ENCODE measurements around the gene ACTN4. TPM values are rescaled to one million over a fixed set of nuclear protein-coding genes. Genes with fewer than 3 reads are reported as not detected.

ACTN4 gene
- total and polyA plus RNA-seq, 2 of the 4 experiments (the other 2 are of a cell fraction) = 541 to 659 TPM

- Histone ChIP-seq H3K36me3 (ENCODE audit: control insufficient read depth, insufficient read depth, low read length) (no peaks in the 10 kb centered on the region), H2AK9ac (replicated peaks; ENCODE audit: low read depth, low read length, poor library complexity) (no peak overlapping the region), H3K4me3 (ENCODE audit: insufficient read depth, low read depth, low read length) (no peak overlapping the region), H3K4ac (ENCODE audit: low read depth, low read length) (no peak overlapping the region), H4K5ac (ENCODE audit: low read depth, low read length) (no peak overlapping the region), H4K8ac (ENCODE audit: low read depth in 2 of 2, low read length in 2 of 2) (no peak overlapping the region), H3K9ac (ENCODE audit: low read depth, low read length) (no peak overlapping the region), H2AFZ (replicated peaks; ENCODE audit: low read length, poor library complexity) (no peak overlapping the region), H2BK20ac (ENCODE audit: low read depth, low read length) (no peak overlapping the region), H3K18ac (ENCODE audit: low read depth, low read length) (no peak overlapping the region), H3K9me1 (ENCODE audit: insufficient read depth, low read length) (no peaks in the 10 kb centered on the region), H3K27me3 (ENCODE audit: control insufficient read depth, insufficient read depth, low read length) (no peaks in the 10 kb centered on the region; the same call in 1 of the 2 replicates), H3K4me2 (ENCODE audit: low read depth, low read length) (no peak overlapping the region), H4K20me1 (ENCODE audit: insufficient read depth, low read length) (no peaks in the 10 kb centered on the region), H3K56ac (ENCODE audit: extremely low read depth, insufficient read depth, low read length) (no peak overlapping the region), H3K9me3 (ENCODE audit: control insufficient read depth, insufficient read depth, low read length) (no peaks in the 10 kb centered on the region), H2BK5ac (ENCODE audit: low read depth, low read length, poor library complexity, severe bottlenecking) (no peak overlapping the region), H2AK5ac (ENCODE audit: low read depth, low read length) (no peak overlapping the region), H2BK120ac (ENCODE audit: low read depth, low read length) (no peak overlapping the region), H4K91ac (ENCODE audit: insufficient read depth, low read depth, low read length) (no peak overlapping the region), H3K79me1 (ENCODE audit: low read depth in 1 of 2, low read length in 2 of 2) (no peaks in the 10 kb centered on the region), H3K14ac (replicated peaks; ENCODE audit: low read depth, low read length) (no peak overlapping the region), H3K27ac (ENCODE audit: insufficient read depth, low read length) (no peak overlapping the region), H3K23ac (ENCODE audit: low read depth, low read length) (no peak overlapping the region), H3K4me1 (ENCODE audit: control insufficient read depth, insufficient read depth, low read length) (no peaks in the 10 kb centered on the region), H2BK15ac (ENCODE audit: low read depth, low read length) (no peak overlapping the region)
- ChIA-PET CTCF (no interaction called here), POLR2A (ENCODE audit: unreplicated experiment) (no interaction called here)
- dilution Hi-C loops (cut with HindIII; ENCODE audit: low sequenced_read_pairs, unreplicated experiment) (no loop called here), intact Hi-C loops (cut with micrococcal nuclease) (no loop called here), in situ Hi-C loops (cut with MboI; ENCODE audit: low sequenced_read_pairs) (loop anchor here (25.0 kb wide), 1 partner anchor 170 kb away; the partner anchor contains the start of gene CCER2)
- DNase-seq (no peak), ATAC-seq (ENCODE audit: low read depth) (no peak)
- BruUV-seq (replicated peaks) = no TSS peak
- no peak for TF ChIP-seq MXI1 (IDR thresholded peaks at IDR 0.05; ENCODE audit: borderline replicate concordance, low read depth, low read length)
- TF ChIP-seq POLR2A (IDR thresholded peaks at IDR 0.05; ENCODE audit: low read depth, low read length) = no peak
- TF ChIP-seq MAFK (IDR thresholded peaks at IDR 0.05; ENCODE audit: low read depth, low read length) = no peak
- no peak for TF ChIP-seq RFX5 (IDR thresholded peaks at IDR 0.05; ENCODE audit: low read depth, low read length)
- TF ChIP-seq, protein P1, sequence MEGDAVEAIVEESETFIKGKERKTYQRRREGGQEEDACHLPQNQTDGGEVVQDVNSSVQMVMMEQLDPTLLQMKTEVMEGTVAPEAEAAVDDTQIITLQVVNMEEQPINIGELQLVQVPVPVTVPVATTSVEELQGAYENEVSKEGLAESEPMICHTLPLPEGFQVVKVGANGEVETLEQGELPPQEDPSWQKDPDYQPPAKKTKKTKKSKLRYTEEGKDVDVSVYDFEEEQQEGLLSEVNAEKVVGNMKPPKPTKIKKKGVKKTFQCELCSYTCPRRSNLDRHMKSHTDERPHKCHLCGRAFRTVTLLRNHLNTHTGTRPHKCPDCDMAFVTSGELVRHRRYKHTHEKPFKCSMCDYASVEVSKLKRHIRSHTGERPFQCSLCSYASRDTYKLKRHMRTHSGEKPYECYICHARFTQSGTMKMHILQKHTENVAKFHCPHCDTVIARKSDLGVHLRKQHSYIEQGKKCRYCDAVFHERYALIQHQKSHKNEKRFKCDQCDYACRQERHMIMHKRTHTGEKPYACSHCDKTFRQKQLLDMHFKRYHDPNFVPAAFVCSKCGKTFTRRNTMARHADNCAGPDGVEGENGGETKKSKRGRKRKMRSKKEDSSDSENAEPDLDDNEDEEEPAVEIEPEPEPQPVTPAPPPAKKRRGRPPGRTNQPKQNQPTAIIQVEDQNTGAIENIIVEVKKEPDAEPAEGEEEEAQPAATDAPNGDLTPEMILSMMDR (conservative IDR thresholded peaks at IDR 0.05; ENCODE audit: low read depth, low read length) = no peak
- TF ChIP-seq FOS (IDR thresholded peaks at IDR 0.05; ENCODE audit: low read depth, low read length) = no peak
- WGBS, 2 experiments (ENCODE audit: extremely low coverage in 2 of 2, insufficient read length in 1 of 2) = 98% methylated on average over 6 of the region's 9 CpGs; no CpG with 5 or more reads in 1 of the 2 experiments
Measured at GRCh38 chr19:38742296-38742695, 94.8 kb downstream of the ACTN4 start.

All from IMR-90 (cell line).